Measurements from ENCODE around the gene SERPINA5.

SERPINA5 gene

DNA sequence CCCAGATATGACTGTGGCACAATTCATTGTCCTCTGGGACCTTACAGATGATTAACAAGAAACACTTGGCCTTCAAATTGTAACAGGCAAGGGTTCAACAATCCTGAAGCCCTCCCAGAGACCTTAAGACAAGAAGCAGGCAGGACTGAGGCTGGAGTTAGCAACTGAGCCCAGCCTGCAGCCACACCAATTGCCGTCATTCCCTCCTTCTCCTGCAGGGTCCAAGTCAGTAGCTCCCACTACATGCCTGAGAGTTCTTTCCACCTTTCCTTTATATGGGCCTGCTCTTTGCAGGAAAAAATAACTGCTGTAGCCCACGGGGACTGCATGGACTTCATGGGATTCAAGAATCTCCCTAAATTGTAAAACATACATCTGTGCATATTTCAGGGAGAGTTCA lies 22.4 kb upstream of the SERPINA5 start:
- no peak for ATAC-seq
- TF ChIP-seq ARNTL (CRISPR knock-in tag; IDR thresholded peaks at IDR 0.05; ENCODE audit: borderline replicate concordance, low read depth) (no peak), SNAI2 (CRISPR knock-in tag; IDR thresholded peaks at IDR 0.05) (no peak), TCF4 (CRISPR knock-in tag; IDR thresholded peaks at IDR 0.05; ENCODE audit: borderline replicate concordance) (no peak), ZFP3 (CRISPR knock-in tag; IDR thresholded peaks at IDR 0.05) (no peak), ZC3H10 (CRISPR knock-in tag; IDR thresholded peaks at IDR 0.05) (no peak), RARB (CRISPR knock-in tag; IDR thresholded peaks at IDR 0.05) (no peak), ZFP30 (CRISPR knock-in tag; IDR thresholded peaks at IDR 0.05) (no peak), GLIS3 (CRISPR knock-in tag; IDR thresholded peaks at IDR 0.05) (no peak), ZNF70 (CRISPR knock-in tag; IDR thresholded peaks at IDR 0.05) (no peak), ESRRG (CRISPR knock-in tag; IDR thresholded peaks at IDR 0.05) (no peak), ISL1 (CRISPR knock-in tag; IDR thresholded peaks at IDR 0.05) (no peak), OSR1 (CRISPR knock-in tag; IDR thresholded peaks at IDR 0.05) (no peak)
- TF ChIP-seq, protein P1, sequence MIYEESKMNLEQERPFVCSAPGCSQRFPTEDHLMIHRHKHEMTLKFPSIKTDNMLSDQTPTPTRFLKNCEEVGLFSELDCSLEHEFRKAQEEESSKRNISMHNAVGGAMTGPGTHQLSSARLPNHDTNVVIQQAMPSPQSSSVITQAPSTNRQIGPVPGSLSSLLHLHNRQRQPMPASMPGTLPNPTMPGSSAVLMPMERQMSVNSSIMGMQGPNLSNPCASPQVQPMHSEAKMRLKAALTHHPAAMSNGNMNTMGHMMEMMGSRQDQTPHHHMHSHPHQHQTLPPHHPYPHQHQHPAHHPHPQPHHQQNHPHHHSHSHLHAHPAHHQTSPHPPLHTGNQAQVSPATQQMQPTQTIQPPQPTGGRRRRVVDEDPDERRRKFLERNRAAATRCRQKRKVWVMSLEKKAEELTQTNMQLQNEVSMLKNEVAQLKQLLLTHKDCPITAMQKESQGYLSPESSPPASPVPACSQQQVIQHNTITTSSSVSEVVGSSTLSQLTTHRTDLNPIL (CRISPR knock-in tag; IDR thresholded peaks at IDR 0.05; ENCODE audit: low read depth): no peak
- TF ChIP-seq, protein P2, sequence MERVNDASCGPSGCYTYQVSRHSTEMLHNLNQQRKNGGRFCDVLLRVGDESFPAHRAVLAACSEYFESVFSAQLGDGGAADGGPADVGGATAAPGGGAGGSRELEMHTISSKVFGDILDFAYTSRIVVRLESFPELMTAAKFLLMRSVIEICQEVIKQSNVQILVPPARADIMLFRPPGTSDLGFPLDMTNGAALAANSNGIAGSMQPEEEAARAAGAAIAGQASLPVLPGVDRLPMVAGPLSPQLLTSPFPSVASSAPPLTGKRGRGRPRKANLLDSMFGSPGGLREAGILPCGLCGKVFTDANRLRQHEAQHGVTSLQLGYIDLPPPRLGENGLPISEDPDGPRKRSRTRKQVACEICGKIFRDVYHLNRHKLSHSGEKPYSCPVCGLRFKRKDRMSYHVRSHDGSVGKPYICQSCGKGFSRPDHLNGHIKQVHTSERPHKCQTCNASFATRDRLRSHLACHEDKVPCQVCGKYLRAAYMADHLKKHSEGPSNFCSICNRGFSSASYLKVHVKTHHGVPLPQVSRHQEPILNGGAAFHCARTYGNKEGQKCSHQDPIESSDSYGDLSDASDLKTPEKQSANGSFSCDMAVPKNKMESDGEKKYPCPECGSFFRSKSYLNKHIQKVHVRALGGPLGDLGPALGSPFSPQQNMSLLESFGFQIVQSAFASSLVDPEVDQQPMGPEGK (CRISPR knock-in tag; IDR thresholded peaks at IDR 0.05; ENCODE audit: borderline replicate concordance): no peak
- TF ChIP-seq, protein P3, sequence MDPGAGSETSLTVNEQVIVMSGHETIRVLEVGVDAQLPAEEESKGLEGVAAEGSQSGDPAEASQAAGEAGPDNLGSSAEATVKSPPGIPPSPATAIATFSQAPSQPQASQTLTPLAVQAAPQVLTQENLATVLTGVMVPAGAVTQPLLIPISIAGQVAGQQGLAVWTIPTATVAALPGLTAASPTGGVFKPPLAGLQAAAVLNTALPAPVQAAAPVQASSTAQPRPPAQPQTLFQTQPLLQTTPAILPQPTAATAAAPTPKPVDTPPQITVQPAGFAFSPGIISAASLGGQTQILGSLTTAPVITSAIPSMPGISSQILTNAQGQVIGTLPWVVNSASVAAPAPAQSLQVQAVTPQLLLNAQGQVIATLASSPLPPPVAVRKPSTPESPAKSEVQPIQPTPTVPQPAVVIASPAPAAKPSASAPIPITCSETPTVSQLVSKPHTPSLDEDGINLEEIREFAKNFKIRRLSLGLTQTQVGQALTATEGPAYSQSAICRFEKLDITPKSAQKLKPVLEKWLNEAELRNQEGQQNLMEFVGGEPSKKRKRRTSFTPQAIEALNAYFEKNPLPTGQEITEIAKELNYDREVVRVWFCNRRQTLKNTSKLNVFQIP (CRISPR knock-in tag; IDR thresholded peaks at IDR 0.05; ENCODE audit: borderline replicate concordance, low read depth): no peak
- TF ChIP-seq, protein P4, sequence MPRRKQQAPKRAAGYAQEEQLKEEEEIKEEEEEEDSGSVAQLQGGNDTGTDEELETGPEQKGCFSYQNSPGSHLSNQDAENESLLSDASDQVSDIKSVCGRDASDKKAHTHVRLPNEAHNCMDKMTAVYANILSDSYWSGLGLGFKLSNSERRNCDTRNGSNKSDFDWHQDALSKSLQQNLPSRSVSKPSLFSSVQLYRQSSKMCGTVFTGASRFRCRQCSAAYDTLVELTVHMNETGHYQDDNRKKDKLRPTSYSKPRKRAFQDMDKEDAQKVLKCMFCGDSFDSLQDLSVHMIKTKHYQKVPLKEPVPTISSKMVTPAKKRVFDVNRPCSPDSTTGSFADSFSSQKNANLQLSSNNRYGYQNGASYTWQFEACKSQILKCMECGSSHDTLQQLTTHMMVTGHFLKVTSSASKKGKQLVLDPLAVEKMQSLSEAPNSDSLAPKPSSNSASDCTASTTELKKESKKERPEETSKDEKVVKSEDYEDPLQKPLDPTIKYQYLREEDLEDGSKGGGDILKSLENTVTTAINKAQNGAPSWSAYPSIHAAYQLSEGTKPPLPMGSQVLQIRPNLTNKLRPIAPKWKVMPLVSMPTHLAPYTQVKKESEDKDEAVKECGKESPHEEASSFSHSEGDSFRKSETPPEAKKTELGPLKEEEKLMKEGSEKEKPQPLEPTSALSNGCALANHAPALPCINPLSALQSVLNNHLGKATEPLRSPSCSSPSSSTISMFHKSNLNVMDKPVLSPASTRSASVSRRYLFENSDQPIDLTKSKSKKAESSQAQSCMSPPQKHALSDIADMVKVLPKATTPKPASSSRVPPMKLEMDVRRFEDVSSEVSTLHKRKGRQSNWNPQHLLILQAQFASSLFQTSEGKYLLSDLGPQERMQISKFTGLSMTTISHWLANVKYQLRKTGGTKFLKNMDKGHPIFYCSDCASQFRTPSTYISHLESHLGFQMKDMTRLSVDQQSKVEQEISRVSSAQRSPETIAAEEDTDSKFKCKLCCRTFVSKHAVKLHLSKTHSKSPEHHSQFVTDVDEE (CRISPR knock-in tag; IDR thresholded peaks at IDR 0.05): no peak
- TF ChIP-seq, protein P5, sequence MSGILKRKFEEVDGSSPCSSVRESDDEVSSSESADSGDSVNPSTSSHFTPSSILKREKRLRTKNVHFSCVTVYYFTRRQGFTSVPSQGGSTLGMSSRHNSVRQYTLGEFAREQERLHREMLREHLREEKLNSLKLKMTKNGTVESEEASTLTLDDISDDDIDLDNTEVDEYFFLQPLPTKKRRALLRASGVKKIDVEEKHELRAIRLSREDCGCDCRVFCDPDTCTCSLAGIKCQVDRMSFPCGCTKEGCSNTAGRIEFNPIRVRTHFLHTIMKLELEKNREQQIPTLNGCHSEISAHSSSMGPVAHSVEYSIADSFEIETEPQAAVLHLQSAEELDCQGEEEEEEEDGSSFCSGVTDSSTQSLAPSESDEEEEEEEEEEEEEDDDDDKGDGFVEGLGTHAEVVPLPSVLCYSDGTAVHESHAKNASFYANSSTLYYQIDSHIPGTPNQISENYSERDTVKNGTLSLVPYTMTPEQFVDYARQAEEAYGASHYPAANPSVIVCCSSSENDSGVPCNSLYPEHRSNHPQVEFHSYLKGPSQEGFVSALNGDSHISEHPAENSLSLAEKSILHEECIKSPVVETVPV (CRISPR knock-in tag; IDR thresholded peaks at IDR 0.05): no peak

DNA sequence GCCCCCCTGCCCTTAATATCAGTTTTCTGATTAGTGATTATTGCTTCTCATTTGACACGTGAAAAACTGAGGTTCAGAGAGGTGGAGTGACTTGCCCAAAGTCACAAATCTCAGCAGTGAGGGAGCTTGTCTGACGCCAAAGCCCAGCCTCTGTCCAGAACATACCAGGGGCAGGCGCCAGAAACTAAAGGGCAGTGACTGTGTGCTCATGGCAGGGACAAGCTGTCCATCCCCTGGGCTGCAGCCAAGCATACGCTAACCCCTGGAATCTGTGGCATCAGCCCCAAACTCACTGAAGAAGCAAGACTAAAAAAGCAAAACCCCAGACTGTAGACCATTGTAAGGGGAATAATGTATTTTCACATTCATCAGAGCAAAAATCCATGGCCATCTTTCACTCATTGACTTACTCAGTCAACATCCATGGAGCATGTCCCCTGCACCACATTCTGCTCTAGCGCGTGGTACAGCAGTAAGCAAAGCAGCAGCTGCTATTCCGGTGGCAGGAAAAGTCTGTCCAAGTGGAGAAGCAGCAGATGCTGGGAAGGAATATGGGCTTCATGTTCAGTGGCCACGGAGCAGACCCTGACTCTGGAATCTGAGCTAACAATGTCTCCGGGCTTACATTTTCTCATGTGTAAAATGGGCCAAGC lies 21.5 kb upstream of the SERPINA5 start:
- no peak for ATAC-seq
- no peak for TF ChIP-seq SNAI2 (CRISPR knock-in tag; IDR thresholded peaks at IDR 0.05)
- TF ChIP-seq ARNTL (CRISPR knock-in tag; IDR thresholded peaks at IDR 0.05; ENCODE audit: borderline replicate concordance, low read depth): no peak
- TF ChIP-seq OSR1 (CRISPR knock-in tag; IDR thresholded peaks at IDR 0.05): no peak
- TF ChIP-seq BACH2 (CRISPR knock-in tag; IDR thresholded peaks at IDR 0.05; ENCODE audit: borderline replicate concordance): no peak
- TF ChIP-seq, protein P1 (CRISPR knock-in tag; IDR thresholded peaks at IDR 0.05; ENCODE audit: low read depth): no peak
- no peak for TF ChIP-seq ZFP30 (CRISPR knock-in tag; IDR thresholded peaks at IDR 0.05)
- no peak for TF ChIP-seq ISL1 (CRISPR knock-in tag; IDR thresholded peaks at IDR 0.05)
- TF ChIP-seq, protein P5 (CRISPR knock-in tag; IDR thresholded peaks at IDR 0.05): no peak
- TF ChIP-seq, protein P2 (CRISPR knock-in tag; IDR thresholded peaks at IDR 0.05; ENCODE audit: borderline replicate concordance): no peak
- TF ChIP-seq ZNF565 (CRISPR knock-in tag; conservative IDR thresholded peaks at IDR 0.05; ENCODE audit: low read depth): no peak
- no peak for TF ChIP-seq ZC3H10 (CRISPR knock-in tag; IDR thresholded peaks at IDR 0.05)
- TF ChIP-seq, protein P4 (CRISPR knock-in tag; IDR thresholded peaks at IDR 0.05): no peak
- TF ChIP-seq GLIS3 (CRISPR knock-in tag; IDR thresholded peaks at IDR 0.05): no peak
- no peak for TF ChIP-seq ZNF8 (CRISPR knock-in tag; IDR thresholded peaks at IDR 0.05)
